Measurements from ENCODE around the gene TRPV6.

Gene TRPV6

GRCh38 chr7:142883571-142884285, 1.8 kb downstream of the TRPV6 start:
- DNase-seq (ENCODE audit: low spot score), result no peak

DNA sequence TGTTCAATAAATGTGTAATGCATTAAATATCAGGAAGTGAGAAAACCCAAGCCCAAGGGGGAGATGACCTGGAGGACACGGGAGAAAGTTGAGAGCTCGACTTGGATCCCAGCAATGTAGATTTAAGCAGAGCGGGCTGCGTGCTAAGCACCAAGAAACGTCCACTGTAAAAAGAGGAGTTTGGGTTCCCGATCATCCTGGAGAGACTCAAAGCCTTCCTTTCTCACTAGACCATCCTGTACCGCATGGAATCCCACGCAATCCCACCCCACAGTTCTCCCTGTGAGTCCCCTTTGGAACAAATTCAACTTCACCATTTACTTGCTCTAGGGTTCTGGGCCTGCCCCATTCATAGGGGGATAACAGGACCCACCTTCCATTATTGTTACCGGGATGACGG, 2.4 kb downstream of the TRPV6 start:
- DNase-seq (ENCODE audit: low spot score), result no peak

GRCh38 chr7:142882338-142882678, 3.2 kb downstream of the TRPV6 start:
- DNase-seq (ENCODE audit: low spot score), result no peak

DNA sequence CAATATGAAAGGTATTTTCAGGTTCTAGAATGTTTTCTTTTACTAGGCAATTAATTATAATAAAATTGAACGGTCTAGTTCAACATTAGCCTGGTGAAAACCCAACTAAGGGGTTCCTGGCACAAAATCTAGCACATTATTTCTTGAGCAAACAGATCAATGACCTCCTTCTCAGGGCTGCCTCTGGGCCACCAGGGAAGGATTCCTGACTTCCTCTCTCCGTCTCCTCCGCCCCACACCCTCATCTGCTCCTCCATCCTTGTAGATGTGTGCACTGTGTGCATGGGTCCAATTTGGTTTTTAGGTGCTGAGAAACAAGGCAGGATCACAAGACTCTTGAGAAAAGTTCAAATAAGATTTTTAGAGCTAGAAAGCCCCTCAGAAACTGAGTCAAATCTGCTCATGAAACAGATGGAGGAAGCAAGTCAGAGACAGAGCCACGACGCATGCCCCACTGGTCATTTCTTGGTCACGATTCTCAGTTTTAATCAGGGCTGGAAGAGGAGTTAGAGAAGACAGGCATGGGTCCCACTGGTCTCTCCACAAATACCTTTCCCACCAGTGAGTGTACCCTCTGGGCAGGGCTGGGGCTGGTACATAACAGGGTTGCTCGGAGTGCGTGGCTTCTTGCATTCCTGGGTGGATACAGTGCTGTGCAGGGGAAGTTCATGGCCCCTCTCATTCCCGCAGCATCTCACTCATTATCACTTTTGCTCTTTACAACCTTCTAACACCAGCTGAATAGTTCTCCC, 3.8 kb downstream of the TRPV6 start:
- DNase-seq (ENCODE audit: low spot score), result no peak

DNA sequence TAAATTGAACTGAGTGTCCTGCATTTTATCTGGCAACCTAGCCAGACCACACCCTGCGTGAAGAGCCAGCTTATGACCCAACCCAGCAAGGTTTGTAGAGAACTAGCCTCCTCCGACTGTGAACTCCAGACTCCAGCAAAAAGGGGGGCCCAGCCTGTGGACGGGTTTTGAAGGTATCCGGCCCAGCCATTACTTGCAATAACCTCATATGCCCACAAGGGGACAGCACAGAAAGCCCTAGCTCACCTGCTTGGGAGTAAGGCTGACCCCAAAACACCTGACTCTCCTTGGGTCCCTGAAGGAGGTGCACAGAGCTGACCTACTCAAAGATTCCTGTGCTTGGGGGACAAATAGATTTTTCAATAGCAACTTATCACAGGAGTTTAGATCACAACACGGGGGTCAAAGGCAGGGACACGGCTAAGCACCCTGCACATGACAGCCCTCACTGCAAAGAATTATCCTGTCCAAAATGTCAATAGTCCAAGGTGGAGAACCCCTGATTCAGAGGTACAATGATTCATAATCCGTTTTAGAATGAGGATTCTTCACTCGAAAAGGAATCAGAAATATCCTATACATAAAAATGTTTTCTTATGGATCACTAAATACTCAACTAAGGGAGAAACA, 4.6 kb downstream of the TRPV6 start:
- peak; percentile 15 for DNase-seq (ENCODE audit: low spot score)

- DNase-seq (ENCODE audit: low spot score), result no peak
These were observed 6.5 kb downstream of the TRPV6 start for GRCh38 chr7:142879060-142879459.

DNA sequence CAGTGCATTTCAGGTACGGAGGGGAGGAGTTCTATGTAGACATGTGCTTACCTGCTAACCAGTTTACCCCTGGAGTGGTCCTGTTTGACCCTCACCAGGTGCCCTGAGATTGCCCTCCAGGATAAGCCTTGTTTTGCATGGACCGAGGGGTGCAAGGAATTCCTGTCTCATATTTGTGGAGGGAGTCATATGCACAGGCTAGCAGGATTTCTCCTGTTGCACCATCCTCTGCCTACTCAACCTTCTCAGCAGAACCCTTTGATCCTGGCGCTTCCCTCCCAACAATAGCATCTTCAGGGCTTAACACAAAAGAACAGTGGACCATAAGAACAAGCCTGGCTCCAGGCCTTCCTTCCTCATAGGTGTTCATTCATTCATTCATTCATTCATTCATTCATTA, 7.2 kb downstream of the TRPV6 start:
- no peak for DNase-seq (ENCODE audit: low spot score)

DNA sequence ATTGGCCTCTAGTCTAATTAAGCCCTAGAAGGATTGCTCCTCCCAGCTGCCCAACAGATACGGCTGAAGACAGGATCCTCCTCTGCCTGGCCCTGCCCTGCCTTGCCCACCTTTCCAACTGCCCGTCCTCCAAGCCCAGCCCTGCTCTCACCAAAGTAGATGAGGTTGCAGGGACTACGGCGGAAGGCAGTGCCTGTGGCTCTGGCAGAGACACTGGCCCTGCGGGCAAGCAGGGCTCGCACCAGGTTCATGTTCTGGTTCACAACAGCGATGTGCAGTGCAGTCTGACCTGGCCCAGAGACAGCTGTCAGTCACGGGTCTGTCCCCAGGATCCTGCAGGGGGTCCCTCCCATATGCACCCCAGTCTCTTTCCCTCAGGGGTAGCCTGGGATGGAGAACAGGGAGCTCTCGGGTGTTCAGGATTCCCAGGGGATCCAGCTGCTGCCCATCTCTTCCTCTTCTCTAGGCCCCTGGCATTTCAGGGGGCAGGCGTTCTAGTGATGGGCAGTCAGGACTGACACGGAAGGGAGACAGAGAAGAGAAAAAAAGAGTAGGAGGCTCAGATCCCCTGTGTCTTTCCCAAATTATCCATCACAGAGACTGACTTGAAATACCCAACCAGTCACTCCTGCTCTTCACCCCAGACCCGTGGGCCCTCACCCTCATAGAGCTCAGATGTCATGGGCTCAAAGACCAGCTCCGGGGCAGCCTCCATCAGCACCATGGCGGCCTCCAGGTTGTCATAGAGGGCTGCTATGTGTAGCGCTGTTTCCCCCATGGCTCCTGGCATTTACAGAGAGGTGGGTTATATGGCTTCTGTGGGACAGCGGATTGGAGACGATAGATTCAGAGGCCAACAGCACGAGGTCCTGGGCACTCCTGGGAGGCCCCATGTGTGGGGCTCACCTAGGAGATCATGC, 8.3 kb downstream of the TRPV6 start:
- DNase-seq (ENCODE audit: low spot score), result no peak

- no peak for DNase-seq (ENCODE audit: low spot score)
These were observed 9.1 kb downstream of the TRPV6 start for GRCh38 chr7:142876236-142876960.

DNA sequence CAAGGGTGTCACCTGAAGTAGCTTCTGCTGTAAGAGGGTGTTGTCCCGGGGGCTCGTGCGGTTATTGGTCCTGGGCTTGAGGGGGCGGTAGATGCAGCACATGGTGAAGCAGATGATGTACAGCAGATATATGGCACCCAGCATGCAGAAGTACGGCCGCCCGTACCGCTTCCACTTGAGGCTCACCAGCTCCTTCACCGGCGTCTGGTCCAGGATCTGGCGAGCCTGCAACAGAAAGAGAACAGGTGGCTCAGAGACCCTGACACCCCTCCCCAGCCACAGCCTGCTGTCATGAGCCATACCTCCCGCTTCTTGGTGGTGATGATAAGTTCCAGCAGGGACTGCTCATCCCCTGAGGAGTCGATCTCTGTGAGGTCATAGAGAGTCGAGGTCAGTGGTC, 10.1 kb downstream of the TRPV6 start:
- DNase-seq (ENCODE audit: low spot score), result no peak

- DNase-seq (ENCODE audit: low spot score), result no peak
These were observed 10.7 kb downstream of the TRPV6 start for GRCh38 chr7:142874837-142875236.

- no peak for DNase-seq (ENCODE audit: low spot score)
These were observed 11.1 kb downstream of the TRPV6 start for GRCh38 chr7:142874409-142874808.

GRCh38 chr7:142873871-142874270, 11.7 kb downstream of the TRPV6 start:
- no peak for DNase-seq (ENCODE audit: low spot score)

DNA sequence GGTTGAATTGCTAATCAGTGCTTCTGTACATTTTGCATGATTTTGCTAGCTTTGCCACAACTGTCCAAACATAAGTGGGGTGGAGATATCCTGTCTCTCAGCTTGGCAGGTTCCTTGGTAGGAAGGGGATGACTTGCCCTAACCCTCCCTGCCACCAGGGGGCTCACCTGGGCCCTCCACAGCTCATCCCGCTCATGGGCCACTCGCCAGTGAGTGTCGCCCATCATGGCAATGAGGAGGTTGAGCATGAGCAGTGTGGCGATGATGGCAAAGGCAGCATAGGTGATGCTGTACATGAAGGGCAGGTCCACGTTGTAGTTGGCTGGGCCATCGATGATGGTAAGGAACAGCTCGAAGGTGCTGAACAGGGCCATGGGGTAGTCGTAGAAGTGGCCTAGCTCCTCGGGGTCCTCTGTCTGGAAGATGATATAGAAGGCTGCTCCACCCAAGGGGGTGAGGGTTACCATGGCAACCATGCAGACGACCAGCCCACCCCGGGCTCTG, 12.2 kb downstream of the TRPV6 start:
- no peak for DNase-seq (ENCODE audit: low spot score)

- no peak for DNase-seq (ENCODE audit: low spot score)
These were observed 13.4 kb downstream of the TRPV6 start for GRCh38 chr7:142872106-142872675.

DNA sequence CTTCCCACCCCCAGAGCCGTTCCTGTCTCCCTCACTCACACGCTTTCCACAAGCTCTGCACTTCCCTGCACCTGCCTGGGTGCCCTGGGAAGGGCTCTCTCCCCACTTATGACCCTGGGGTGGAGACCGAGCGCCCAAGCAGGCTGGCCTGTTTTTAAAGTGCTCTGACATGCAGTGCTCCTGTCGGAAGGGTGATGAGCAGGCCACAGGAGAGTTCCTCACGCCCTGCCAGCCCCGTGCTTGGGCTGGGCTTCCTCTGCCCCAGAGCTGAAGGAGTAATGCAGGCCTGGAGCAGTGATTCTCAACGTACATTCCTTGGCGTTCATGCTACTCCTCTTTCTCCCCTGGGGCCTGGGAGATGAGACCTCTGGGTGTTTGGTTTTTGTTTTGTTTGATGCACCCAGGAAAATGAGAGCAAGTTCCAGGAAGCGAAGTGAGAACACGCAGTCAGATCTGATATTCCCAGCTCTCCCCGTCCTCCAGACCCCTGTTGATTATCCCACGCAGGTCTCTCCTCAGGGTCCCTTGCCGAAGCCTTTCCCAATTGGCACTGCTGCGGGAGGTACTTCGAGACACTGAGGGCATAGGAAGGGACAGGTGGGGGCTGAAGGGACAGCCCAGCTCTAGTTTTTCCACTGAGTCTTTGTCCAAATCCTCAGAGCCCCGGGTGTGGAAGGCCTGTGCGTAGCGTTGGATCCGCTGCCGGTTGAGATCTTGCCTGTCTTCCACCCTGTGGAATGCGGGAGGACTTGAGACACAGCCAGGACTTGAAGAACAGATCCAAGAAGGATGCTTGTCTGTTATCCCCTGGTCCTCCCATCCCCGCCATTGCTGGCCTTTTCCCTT, 14.1 kb downstream of the TRPV6 start:
- DNase-seq (ENCODE audit: low spot score), result no peak

DNA sequence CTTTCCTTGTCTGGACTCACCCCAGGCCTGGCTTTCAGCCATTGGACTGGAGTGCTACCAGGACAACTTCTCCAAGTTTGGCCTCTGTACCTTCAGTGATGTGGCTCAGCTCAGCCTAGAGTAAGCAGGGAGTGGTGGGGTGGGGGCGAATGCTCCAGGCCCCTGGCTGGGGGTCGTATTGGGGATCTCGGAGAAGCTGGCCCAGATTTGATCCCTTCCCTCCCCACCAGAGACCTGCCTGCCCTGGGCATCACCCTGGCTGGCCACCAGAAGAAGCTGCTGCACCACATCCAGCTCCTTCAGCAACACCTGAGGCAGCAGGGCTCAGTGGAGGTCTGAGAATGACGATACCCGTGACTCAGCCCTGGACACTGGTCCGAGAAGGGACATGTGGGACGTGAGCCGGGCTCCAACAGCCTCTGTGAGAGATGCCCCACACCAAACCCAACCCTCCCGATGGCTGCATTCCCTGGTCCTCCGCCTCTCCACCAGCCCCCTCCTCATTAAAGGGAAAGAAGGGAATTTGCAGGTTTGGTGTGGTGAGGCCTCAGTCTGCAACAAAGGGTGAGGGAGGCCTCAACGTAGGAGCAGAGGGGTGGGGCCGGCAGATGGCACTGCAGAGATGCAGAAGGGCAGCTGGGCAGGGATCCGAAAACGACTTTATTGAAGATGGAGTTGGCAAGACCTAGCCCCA, 14.8 kb downstream of the TRPV6 start:
- no peak for DNase-seq (ENCODE audit: low spot score)

DNA sequence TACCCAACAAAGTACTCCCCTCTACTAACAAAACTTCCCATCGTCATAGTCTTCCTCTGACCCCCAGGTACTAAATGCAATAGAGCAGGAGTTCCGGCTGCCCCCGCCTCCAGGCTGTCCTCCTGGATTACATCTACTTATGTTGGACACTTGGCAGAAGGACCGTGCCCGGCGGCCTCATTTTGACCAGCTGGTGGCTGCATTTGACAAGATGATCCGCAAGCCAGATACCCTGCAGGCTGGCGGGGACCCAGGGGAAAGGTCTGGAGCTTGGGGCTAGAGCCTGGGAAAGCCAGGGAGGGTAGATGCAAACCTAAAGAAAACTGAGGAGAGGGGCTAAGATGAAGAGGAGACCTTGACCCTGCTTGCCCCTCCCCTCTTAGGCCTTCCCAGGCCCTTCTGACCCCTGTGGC, 15.4 kb downstream of the TRPV6 start:
- no peak for DNase-seq (ENCODE audit: low spot score)

DNA sequence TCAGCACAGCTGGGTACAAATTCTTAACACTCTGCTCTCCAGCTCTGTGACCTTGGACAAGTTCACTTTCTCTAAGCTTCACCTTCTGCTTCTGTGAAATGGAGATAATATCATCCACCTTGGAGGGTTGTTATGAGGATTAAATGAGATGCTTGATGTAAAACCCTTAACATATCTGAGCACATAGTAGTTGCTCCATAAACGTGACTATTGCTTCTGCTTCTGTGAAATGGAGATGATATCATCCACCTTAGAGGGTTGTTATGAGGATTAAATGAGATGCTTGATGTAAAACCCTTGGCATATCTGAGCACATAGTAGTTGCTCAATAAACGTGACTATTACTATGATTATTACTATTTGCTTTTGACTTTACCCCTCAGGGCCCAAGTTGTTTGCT, 16.1 kb downstream of the TRPV6 start:
- no peak for DNase-seq (ENCODE audit: low spot score)
